ENCODE measurements around the gene HTR7. TPM values are rescaled to one million over a fixed set of nuclear protein-coding genes. Genes with fewer than 3 reads are reported as not detected.
"Not testable (repeated sequence)": the region's sequence is repeated elsewhere in the genome, so short reads cannot be mapped to it uniquely, and the experiment has no call there.

Gene HTR7
- total RNA-seq, 6 donors from 2014 or later: 0.54 to 0.64 (median 0.59) TPM; not detected in 3

DNA sequence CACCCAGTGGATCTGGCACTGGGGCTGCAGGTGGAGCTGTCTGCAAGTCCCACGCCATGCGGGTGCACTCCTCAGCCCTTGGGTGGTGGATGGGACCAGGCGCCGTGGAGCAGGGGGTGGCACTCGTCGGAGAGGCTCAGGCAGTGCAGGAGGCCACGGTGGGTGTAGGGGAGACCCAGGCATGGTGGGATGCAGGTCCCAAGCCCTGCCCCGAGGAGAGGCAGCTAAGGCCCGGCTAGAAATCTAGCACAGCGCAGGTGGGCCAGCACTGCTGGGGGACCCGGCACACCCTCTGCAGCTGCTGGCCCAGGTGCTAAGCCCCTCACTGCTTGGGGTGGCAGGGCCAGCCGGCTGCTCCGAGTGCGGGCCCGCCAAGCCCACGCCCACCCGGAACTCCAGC is 25.7 kb downstream of the HTR7 start:
- no peaks in the 10 kb centered on the region for H3K27me3 ChIP-seq
- no peak overlapping the region for H3K27ac ChIP-seq
- no peaks in the 10 kb centered on the region for H3K4me1 ChIP-seq
- peak in 1 of 2 donors; percentile 61 for DNase-seq
- ATAC-seq (ENCODE audit: low FRiP score in 2 of 2): no peak
- TF ChIP-seq, protein P1, sequence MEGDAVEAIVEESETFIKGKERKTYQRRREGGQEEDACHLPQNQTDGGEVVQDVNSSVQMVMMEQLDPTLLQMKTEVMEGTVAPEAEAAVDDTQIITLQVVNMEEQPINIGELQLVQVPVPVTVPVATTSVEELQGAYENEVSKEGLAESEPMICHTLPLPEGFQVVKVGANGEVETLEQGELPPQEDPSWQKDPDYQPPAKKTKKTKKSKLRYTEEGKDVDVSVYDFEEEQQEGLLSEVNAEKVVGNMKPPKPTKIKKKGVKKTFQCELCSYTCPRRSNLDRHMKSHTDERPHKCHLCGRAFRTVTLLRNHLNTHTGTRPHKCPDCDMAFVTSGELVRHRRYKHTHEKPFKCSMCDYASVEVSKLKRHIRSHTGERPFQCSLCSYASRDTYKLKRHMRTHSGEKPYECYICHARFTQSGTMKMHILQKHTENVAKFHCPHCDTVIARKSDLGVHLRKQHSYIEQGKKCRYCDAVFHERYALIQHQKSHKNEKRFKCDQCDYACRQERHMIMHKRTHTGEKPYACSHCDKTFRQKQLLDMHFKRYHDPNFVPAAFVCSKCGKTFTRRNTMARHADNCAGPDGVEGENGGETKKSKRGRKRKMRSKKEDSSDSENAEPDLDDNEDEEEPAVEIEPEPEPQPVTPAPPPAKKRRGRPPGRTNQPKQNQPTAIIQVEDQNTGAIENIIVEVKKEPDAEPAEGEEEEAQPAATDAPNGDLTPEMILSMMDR (IDR thresholded peaks at IDR 0.05): no peak
- TF ChIP-seq POLR2AphosphoS5 (IDR thresholded peaks at IDR 0.05) (no peak), EP300 (IDR thresholded peaks at IDR 0.05) (no peak), POLR2A (IDR thresholded peaks at IDR 0.05) (no peak)
- WGBS, 2 donors: 81 to 89% methylated on average over 8 to 17 of the region's 17 CpGs
- H3K4me3 ChIP-seq: no peak overlapping the region
- no peaks in the 10 kb centered on the region for H3K9me3 ChIP-seq
- H3K36me3 ChIP-seq: no peaks in the 10 kb centered on the region

DNA sequence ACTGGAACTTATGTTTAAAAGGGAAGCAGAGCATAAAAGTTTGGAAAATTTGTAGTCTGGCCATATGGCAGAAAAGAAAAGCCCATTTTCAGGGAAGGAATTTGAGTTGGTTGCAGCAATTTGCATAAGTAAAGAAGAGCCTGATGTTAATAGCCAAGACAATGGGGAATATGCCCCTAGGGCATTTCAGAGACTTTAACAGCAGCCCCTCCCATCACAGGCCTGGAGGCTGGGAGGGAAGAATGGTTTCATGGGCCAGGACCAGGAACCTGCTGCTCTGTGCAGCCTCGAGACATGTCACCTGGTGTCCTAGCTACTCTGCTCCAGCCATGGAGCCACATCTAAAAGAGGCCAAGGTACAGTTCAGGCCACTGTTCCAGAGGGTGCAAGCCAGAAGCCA is 35.3 kb downstream of the HTR7 start:
- no peak for DNase-seq
- WGBS, 2 donors: 83 to 100% methylated on average over 1 of the region's 1 CpG
- TF ChIP-seq POLR2AphosphoS5 (IDR thresholded peaks at IDR 0.05) (no peak), POLR2A (IDR thresholded peaks at IDR 0.05) (no peak), EP300 (IDR thresholded peaks at IDR 0.05) (no peak)
- TF ChIP-seq, protein P1 (IDR thresholded peaks at IDR 0.05): no peak

DNA sequence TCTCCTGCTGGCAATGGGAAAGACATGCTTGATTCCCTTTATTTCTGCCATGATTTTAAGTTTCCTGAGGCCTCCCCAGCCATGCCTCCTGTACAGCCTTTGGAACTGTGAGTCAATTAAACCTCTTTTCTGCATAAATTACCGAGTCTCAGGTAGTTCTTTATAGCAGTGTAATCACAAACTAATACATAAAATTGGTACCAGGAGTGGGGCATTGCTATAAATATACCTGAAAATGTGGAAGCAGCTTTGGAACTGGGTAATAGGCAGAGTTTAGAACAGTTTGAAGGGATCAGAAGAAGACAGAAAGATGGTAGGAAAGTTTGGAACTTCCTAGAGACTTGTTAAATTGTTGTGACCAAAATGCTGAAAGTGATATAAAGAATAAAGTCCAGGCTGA is 36.0 kb downstream of the HTR7 start:
- not testable (repeated sequence) for ATAC-seq (ENCODE audit: low FRiP score in 2 of 2); H3K27me3 ChIP-seq; DNase-seq; H3K27ac ChIP-seq; H3K4me1 ChIP-seq; H3K4me3 ChIP-seq; H3K36me3 ChIP-seq
- peaks cover 0 to 14% (median 6%) of the 10 kb centered on the region in 4 donors for H3K9me3 ChIP-seq
- whole genome bisulfite sequencing, 2 donors: 67 to 76% methylated on average over 1 of the region's 1 CpG

More for the DNA sequence above, 35.3 kb downstream of the HTR7 start:
- ATAC-seq (ENCODE audit: low FRiP score in 2 of 2): no peak
- Histone ChIP-seq H3K27me3 (no peaks in the 10 kb centered on the region), H3K27ac (no peak overlapping the region), H3K36me3 (no peaks in the 10 kb centered on the region), H3K4me3 (no peak overlapping the region), H3K9me3 (peaks cover 0 to 14% (median 6%) of the 10 kb centered on the region in 4 donors), H3K4me1 (no peaks in the 10 kb centered on the region)

DNA sequence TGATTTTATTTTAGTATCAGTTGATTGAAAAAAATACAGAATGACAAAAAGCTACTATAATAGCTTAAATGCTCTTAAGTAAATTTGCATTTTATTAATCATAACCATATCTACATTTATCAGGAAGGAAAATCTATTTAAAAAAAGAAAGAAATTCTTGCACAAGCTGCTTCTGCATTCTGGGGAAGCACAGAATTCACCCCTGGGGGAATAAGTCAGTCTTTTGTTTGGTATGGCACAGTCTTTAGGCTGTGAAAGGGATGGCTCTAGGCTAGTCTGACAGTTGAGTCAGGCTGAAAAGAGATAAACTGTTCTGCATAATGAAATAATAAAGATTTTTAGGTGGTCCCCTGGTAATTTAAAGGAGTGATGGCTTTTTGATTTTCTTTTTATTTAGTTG is 37.9 kb downstream of the HTR7 start:
- peaks cover 0 to 14% (median 6%) of the 10 kb centered on the region in 4 donors for H3K9me3 ChIP-seq
- DNase-seq (no peak), ATAC-seq (ENCODE audit: low FRiP score in 2 of 2) (no peak)
- no peaks in the 10 kb centered on the region for H3K36me3 ChIP-seq
- no peak overlapping the region for H3K27ac ChIP-seq
- TF ChIP-seq EP300 (IDR thresholded peaks at IDR 0.05) (no peak), POLR2A (IDR thresholded peaks at IDR 0.05) (no peak), POLR2AphosphoS5 (IDR thresholded peaks at IDR 0.05) (no peak)
- TF ChIP-seq, protein P1 (IDR thresholded peaks at IDR 0.05): no peak
- no peak overlapping the region for H3K4me3 ChIP-seq
- no peaks in the 10 kb centered on the region for H3K27me3 ChIP-seq
- no peaks in the 10 kb centered on the region for H3K4me1 ChIP-seq

DNA sequence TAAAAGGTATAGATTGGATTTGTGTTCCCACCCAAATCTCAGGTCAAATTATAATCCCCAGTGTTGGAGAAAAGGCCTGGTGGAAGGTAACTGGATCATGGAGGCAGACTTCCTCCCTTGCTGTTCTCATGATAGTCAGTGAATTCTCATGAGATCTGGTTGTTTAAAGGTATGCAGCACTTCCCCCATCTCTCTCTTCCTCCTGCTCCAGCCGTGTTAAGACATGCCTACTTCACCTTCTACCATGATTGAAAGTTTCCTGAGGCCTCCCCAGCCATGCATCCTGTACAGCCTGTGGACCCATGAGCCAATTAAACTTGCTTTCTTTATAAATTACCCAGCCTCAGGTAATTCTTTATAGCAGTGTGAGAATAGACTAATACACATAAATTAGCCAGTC is 39.1 kb downstream of the HTR7 start:
- Histone ChIP-seq H3K27ac (no peak overlapping the region), H3K4me3 (no peak overlapping the region), H3K4me1 (no peaks in the 10 kb centered on the region), H3K9me3 (peaks cover 0 to 14% (median 6%) of the 10 kb centered on the region in 4 donors), H3K36me3 (no peaks in the 10 kb centered on the region), H3K27me3 (no peaks in the 10 kb centered on the region)
- WGBS, 2 donors: 31 to 38% methylated on average over 1 of the region's 1 CpG
- TF ChIP-seq EP300 (IDR thresholded peaks at IDR 0.05): no peak
- no peak for TF ChIP-seq POLR2AphosphoS5 (IDR thresholded peaks at IDR 0.05)
- TF ChIP-seq, protein P1 (IDR thresholded peaks at IDR 0.05): no peak
- no peak for TF ChIP-seq POLR2A (IDR thresholded peaks at IDR 0.05)
- DNase-seq (no peak), ATAC-seq (ENCODE audit: low FRiP score in 2 of 2) (no peak)
